NOMO-1 treated with dmso at 0.1 percent for 144 hours (cell line): ENCODE measurements around the gene DNAJC18.
"Not testable (repeated sequence)": the region's sequence is repeated elsewhere in the genome, so short reads cannot be mapped to it uniquely, and the experiment has no call there.

Source experiments
- DNase-seq: peaks from one replicate; lab custom pipeline; 2025; ENCODE audit not compliant: unreplicated experiment; lab: John Stamatoyannopoulos, UW

DNAJC18 gene

DNA sequence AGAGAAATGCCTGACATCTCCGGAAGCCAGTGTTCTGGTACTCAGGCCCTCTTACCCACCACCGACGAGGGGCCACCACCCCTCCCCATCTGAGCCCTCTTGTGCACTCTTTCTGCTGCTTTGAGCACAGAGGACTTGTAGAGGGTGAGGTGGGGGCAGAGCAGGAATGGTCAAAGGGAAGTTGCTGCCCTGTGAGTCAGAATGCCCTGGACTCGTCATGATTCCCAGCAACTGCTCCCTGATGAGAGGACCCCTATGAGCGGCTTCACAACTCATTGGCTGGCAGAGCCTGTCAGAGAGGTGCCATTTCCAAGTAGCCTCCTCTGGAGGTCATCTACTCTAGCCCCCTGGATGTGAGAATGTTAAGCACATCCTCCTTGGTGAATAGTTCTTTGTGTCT lies 22.4 kb upstream of the DNAJC18 start:
- no peak for DNase-seq

DNA sequence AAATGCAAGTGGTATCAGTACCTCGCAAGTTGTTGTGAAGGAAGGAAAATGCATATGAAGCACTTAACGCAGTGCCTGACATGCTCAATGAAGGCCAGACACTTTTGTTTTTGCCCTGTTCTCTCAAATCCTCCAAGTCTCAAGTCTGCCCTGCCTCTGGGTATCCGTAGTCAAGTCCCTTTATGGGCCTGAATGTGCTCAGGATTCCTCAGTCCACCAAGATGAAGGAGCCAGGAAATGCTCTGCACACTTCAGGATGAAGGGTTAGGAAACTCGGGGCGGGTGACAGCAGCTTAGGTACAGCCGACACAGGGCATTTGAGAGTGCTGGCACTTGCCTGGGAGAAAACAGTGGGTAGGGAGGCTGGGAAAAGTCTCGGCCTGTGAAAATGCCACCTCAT lies 21.9 kb upstream of the DNAJC18 start:
- DNase-seq = no peak

DNA sequence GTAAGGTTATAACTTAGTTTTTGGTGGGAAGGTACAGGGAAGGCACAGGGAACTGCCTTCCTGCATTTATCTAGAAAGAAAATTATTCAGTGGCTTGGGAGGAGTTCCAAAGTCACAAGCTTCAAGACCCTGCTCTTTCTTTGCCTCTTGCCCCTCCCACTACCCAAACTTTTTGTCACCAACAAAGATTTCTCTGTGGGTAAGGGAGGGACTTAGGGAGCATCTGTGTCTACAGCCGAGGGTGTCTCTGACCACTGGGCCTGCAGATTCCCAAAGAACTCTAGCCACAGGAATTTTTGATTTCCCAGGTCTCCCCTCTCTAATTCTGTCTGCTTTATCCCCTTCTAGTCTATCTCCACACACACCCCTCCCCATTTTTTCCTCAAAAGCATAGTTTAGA lies 21.1 kb upstream of the DNAJC18 start:
- DNase-seq = no peak

DNA sequence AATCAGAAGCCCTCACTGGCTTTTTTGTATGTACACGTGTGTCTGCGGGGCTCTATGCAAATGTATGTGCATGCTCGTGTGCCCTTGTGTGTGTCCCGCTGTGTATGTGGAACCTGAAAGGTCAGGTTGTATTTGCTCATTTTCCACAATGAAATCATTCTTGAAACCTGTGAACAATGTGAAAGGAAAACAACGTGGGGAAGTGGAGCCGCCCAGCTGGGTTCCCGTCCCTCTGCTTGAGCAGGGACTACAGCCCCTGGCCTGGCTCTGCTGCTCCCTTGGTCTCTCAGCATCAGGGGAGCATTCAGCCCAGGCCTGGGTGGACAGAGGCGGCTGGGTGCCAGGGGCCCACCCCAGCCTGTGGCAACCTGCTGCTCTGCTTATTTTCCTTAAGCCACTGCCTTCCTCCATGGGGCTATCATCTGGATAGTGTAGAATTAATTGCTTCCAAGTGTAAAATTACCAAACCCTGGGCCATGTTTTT lies 20.2 kb upstream of the DNAJC18 start:
- no peak for DNase-seq

DNA sequence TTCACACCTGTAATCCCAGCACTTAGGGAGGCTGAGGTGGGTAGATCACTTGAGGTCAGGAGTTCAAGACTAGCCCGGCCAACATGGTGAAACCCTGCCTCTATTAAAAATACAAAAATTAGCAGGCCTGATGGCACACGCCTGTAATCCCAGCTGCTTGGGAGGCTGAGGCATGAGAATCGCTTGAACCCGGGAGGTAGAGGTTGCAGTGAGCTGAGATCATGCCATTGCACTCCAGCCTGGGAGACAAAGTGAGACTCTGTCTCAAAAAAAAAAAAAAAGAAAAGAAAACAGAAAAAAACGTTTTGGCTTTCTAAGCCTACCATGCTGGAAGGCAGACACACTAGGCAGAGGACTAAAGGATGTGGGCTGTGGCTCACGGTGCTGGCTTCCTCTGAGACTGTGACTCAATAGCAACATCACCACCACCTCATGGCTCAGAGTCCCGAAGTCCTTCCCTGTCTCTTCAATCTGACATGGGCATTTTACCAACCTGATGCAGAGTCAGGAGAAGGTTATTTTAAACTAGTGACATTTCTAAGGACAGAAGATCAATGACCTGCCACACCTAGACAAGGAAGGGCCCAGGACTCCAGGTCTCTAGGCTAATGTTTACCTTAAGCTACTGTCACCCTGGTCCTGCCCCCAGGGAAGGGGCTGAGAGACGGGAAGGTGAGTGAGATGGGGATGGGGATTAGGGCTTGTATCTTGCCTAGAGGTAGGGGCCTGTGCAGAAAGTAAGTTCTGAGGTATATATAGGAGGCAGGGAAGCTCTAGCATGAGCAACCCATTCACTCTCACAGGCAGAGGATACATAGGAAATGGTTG lies 19.5 kb upstream of the DNAJC18 start:
- DNase-seq = no peak

DNA sequence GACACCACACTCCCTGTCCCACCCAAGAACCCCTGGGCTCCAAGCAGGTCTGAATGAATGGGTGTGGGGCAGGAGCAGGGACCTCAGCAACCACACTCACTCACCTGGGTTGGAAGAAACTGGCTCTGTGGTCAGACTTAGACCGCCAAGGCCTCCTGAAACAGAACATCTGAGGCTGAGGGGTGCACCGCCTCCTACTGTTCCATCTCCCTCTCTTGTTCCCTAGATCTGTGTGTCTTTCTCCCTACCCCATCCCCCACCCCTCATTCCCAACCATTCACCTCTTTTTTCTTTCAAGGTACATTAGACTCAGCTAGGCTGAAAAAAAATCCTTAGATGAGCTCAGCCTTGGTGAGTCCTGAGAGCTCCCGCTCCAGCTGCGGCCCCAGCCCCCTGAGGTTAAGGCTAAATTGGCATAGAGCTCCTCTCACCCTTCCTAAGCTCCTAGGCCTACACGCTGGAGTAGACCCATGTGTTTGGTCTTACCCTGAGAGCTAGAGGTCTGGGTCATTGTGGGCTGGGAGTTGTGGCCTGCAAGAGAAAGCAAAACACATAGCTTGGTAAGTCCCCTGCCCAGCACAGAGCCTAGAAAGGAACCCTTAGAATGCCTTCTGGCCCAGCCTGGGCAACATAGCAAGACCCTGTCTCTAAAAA lies 18.5 kb upstream of the DNAJC18 start:
- no peak for DNase-seq

DNA sequence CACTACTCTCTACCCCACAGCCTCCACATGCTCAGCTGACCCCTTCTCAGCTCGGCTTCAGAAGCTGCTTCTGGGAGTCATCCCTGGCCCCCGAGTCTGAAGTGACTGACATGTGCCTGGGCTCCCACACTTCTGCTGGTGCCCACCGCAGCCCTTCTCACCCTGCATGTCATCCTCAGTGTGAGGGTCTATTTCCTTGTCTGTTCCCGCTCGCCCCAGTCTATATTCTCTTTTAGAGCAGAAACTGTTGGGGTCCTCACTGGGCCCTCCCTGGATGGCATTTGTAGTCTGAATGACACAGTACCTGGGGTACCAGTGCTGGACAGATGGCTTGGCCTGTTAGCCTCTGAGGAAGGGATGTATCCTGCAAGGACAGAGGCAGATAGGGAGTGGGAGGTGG lies 17.9 kb upstream of the DNAJC18 start:
- DNase-seq = no peak

DNA sequence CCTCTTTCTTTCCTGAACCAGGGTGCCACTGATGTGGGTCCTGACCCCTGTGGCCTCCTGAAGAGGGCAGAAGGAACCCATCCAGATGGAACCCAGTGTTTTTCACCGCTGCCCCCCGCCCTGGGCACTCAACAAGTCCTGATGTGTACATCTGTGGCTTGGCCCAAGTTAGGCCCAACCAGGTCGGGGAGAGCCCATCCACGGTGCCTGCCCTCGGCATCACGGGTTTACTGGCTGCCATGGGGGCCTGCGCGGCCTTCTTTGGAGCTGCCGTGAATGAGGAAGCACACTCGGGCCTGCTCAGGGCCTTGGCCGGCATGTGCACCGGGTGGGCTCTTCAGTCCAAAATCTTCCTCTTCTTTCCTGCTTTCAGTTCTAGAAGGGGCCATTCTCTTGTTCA lies 17.5 kb upstream of the DNAJC18 start:
- no peak for DNase-seq

DNA sequence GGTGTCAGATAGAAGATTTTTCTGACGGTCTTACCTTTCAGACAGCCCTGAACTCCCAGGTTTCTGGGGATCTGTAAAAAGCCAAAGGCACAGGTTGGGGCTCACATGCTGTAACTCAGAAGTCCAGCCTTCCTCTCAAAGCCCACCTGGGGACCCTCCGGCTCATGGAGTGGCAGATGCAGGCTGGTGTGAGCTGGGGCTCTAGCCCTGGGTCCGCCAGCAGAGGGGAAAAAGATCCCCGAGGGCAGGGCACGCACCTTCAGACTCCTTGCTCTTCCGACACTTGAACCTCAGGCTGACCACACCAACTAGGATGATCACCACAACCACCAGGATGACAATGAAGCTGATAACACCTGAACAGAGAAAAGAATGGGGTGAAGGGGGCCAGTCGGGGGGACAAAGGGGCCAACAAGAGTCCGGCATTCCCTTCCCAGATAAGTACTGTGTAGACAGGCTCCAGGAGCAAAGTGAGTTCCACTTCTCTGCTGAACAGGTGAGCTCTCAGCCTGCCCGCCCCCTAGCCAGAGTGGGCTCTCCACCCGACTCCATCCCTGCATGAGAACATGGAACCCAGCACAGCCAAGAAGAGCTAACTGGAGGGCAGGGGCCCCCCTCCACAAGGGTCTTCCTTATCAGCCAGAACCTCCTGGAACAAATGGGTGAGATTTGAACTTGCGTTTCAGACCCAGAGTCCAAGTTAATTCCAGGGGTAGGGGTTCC lies 15.4 kb upstream of the DNAJC18 start:
- DNase-seq = no peak

DNA sequence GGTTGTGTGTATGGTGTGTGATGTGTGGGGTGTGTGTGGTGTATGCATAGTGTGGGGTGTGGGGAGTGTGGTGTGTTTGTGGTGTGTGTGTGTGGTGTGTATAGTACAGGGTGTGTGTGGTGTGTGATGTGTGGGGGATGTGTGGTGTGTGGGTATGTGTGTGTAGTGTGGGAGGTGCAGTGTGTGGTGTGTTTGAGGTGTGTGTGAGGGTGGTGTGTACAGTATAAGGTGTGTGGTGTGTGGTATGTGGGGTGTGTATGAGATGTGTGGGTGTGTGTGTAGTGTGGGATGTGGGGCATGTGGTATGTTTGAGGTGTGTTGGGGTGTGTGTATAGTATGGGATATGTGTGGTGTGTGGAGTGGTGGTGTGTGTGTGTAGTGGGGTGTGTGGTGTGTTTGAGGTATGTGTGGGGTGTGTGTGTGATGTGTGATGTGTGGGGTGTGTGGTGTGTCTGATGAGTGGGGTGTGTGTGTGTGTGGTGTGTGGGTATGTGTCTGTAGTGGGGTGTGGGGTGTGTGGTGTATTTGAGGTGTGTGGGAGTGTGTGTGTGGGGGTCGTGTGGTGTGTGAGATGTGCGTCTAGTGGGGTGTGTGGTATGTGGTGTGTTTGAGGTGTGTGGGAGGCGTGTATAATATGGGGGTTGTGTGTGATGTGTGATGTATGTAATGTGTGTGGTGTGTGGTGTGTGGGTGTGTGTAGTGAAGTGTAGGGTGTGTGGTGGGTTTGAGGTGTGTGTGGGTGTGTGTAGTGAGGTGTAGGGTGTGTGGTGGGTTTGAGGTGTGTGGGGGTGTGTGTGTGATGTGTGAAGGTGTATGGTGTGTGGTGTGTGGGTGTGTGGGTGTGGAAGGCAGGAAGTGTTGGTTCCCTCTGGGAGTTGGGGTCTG lies 14.6 kb upstream of the DNAJC18 start:
- DNase-seq = no peak

DNA sequence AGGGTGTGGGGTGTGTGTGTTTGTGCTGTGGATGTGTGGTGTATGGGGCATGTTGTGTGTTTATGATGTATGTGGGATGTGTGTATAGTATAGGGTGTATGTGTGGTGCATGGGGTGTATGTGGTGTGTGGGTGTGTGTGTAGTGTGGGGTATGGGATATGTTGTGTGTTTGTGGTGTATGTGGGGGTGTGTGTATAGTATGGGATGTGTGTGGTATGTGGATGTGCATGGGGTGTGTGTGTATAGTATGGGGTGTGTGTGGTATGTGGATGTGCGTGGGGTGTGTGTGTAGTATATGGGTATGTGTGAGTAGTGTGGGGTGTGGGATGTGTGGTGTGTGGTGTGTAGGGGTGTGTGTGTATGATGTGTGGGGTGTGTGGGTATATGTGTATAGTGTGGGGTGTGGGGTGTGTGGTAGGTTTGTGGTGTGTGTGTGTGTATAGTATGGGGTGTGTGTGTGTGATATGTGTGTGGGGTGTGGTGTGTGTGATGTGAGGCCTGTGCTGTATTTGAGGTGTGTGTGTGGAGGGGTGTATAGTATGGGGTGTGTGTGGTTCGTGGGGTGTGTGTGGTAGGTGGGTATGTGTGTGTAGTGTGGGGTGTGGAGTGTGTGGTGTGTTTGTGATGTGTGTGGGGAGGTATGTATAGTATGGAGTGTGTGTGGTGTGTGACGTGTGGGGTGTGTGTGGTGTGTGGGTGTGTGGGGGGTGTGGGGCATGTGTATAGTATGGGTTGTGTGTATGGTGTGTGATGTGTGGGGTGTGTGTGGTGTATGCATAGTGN lies 12.7 kb upstream of the DNAJC18 start:
- no peak for DNase-seq

DNA sequence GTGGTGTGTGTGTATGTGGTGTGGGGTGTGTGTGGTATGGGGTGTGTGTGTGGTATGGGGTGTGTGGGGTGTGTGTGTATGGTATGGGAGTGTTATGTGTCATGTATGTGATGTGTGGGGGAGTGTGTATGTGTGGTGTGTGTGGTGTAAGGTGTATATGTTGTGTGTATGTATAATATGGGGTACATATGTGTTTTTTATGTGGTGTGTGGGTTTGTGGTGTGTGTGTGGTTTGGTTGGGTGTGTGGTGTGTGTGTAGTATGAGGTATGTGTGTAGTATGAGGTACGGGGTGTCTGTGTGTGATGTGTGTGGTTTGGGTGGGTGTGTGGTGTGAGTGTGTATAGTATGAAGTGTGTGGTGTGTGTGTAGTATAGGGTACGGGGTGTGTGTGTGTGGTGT lies 11.9 kb upstream of the DNAJC18 start:
- no peak for DNase-seq

DNA sequence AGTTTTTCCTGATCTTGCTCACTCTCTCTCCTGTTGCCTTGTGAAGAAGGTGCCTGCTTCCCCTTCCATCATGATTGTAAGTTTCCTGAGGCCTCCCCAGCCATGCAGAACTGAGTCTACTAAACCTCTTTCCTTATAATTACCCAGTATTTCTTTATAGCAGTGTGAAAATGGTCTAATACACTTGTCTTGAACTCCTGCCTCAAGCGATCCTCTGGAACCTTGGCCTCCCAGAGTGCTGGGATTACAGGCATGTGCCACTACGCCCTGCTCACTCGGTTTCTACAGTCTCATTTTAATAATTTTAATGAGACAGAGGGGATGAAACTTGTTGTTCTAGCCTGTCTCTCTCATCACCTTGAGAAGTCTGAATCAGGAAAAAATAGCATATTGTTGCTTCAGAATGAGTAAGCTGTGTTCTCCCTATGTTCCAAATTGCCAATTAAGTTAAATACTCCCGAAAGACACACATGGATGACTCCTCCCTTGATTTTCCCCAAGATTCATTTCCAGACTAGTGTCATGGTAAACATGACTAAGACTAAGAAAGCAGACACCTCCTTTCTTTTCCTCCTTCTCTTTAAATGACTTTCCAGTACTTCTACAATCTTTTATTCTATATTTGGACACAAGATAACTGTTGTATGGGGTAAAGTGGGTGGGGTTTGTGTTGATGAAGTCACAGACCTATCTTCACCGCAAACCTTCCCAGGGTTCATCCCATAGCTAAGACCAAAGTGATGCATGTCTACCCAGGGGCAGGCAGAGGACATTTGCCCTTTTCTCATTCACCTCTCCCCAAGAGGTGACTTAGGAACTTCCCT lies 7.8 kb upstream of the DNAJC18 start:
- DNase-seq = no peak

DNA sequence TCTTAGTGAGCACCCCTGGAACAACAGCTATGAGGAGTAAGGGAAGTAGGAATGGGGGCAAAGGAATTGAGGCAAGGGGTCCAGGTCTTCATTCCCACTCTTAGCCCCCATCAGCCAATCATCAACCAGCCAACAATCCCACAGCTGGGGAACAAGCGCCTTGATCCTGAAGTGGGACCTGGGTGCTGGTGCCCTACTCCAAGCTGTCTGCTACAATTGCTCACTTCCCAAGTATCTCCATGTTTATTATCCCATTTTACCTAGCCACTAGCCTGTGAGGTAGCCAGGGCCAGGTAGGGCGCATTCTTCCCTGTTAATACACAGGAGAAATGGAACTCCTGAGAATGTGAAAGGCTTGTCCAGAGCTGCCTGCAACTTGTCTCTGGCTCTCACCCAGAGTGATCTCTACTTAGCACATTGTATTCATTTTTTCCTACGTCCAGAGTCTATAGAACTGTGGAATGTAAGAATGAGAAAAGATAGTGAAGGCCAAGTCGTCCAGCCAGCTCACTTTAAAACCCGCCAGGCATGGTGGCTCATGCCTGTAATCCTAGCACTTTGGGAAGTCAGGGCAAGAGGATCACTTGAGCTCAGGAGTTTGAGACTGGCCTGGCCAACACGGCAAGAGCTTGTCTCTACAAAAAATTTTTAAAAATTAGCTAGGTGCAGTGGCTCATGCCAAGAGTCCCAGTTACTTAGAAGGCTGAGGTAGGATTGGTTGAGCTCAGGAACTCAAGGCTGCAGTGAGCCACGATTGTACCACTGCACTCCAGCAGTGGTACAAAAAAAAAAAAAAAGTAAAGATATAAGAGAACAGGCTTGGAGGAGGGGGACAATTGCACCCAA lies 6.2 kb upstream of the DNAJC18 start:
- DNase-seq = no peak

DNA sequence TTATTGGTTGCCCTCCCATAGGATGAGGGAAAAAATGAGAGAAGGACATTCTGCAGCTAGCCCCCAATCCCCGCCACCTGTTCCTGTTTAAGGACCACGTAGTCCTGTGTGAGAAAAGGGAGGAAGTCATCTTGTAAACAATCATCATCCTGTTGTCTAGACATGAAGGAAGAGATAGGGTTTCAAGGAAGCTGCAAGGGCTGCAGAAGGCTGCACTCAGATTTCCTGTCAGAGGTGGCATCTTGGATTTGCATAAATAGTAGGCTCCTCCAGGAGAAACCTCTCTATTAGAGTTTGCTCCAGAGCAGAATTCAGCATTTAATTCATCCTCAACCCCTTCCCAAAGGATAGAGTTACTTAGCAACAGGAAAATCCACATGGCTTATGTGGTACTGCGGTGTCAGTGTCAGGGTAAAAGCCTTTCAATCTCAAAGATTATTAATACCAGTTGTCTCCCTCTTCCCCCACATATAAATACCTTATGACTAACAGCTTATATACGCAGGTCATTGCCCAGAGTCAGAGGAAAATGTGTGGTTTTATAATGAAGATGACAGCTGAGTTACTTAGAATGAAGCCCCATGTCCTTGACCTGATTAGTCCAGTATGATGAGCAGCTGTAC lies 4.6 kb upstream of the DNAJC18 start:
- DNase-seq = no peak

DNA sequence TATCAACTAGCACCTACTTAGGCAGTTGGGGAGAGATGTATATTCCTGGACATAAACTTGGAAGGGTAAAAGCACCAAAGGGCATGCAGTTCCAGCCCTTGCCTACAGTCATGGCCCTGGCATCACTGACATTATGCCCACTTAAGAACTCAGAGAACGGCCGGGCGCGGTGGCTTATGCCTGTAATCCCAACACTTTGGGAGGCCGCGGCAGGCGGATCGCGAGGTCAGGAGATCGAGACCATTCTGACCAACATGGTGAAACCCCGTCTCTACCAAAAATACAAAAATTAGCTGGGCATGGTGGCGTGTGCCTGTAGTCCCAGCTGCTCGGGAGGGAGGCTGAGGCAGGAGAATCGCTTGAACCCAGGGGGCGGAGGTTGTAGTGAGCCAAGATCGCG lies 1.1 kb upstream of the DNAJC18 start:
- DNase-seq = not testable (repeated sequence)

DNA sequence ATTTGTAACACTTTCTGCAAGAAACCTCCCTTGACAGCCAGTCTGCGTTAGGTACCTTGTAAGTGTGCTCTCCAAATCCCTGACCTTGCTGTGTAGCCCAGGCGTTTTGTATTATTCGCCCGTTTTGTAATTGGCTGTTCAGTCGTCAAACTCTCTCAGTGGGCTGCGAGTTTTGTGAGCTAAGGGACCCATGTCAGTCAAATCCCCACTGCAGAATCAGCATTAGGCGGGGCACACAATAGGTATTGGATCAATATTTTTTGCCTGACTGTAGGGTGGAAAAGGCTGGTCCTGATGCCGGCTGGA lies 665 bp downstream of the DNAJC18 start:
- DNase-seq = no peak

DNA sequence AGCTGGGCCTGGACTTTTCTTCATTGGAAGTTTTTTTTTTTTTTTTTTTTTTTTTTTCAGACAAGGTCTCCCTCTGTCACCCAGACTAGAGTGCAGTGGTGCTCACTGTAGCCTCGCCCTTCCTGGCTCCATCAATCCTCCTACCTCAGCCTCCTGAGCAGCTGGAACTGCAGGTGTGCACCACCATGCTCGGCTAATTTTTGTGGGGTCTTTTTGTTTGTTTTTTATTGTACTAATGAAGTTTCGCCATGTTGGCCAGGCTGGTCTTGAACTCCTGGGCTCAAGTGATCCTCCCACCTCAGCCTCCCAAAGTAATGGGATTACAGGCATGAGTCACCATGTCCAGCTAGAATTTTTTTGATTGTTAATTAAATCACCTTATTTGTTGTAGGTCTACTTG lies 3.6 kb downstream of the DNAJC18 start:
- no peak for DNase-seq
